Activated T-cell treated with anti-CD3 and anti-CD28 coated beads, Interleukin-2, amount 50 U/mL, for 4 hours (primary cell): ENCODE data around the gene SLC24A1. TPM values are rescaled to one million over a fixed set of nuclear protein-coding genes. Genes with fewer than 3 reads are reported as not detected.

Source experiments
- ATAC-seq, 2 donors: fragments of 200-7000 bp; cut with Tn5 transposase; one replicate each; pipeline ENCODE4 v1.10.0; 2021
- DNase-seq: peaks from one replicate; pipeline ENCODE4 v3.0.0-alpha.2; 2020
- H3K27me3 Mint-ChIP-seq: one replicate; pipeline ENCODE4 v1.8.0; 2021; ENCODE audit warnings: low read depth, mixed read lengths
- H3K36me3 Mint-ChIP-seq: one replicate; pipeline ENCODE4 v1.8.0; 2022; ENCODE audit warnings: mixed read lengths; ENCODE audit not compliant: insufficient read depth
- H3K4me1 Mint-ChIP-seq: one replicate; pipeline ENCODE4 v1.8.0; 2021; ENCODE audit warnings: low read depth, mixed read lengths
- H3K4me3 Mint-ChIP-seq: one replicate; pipeline ENCODE4 v1.8.0; 2021; ENCODE audit warnings: mild to moderate bottlenecking, moderate library complexity, mixed read lengths
- H3K9me3 Mint-ChIP-seq: one replicate; pipeline ENCODE4 v1.8.0; 2021; ENCODE audit warnings: mixed read lengths
- total RNA-seq, 3 donors: library from RNA; stranded (reverse); gene quantifications; one replicate each; pipeline ENCODE4 v1.2.1, GENCODE V29; 2021

Gene SLC24A1
- total RNA-seq, 3 donors from 2014 or later, result 3.2 to 3.4 (median 3.3) TPM

GRCh38 chr15:65653341-65653740, 31.6 kb downstream of the SLC24A1 start:
- no peak overlapping the region for H3K4me3 Mint-ChIP-seq
- H3K27me3 Mint-ChIP-seq, result no peaks in the 10 kb centered on the region
- DNase-seq, result no peak
- peaks cover 4% of the 10 kb centered on the region for H3K4me1 Mint-ChIP-seq
- no peak for ATAC-seq
- peaks cover 23% of the 10 kb centered on the region for H3K36me3 Mint-ChIP-seq
- H3K9me3 Mint-ChIP-seq, result no peaks in the 10 kb centered on the region

- Mint-ChIP-seq H3K9me3 (no peaks in the 10 kb centered on the region), H3K36me3 (peaks cover 26% of the 10 kb centered on the region), H3K27me3 (no peaks in the 10 kb centered on the region), H3K4me1 (peaks cover 4% of the 10 kb centered on the region), H3K4me3 (no peak overlapping the region)
- DNase-seq, result no peak
- ATAC-seq, result no peak
Observed at GRCh38 chr15:65653801-65654521, 32.2 kb downstream of the SLC24A1 start.

GRCh38 chr15:65655026-65655425, 33.3 kb downstream of the SLC24A1 start:
- no peaks in the 10 kb centered on the region for H3K27me3 Mint-ChIP-seq
- H3K4me1 Mint-ChIP-seq, result peaks cover 4% of the 10 kb centered on the region
- no peaks in the 10 kb centered on the region for H3K9me3 Mint-ChIP-seq
- no peak for ATAC-seq
- no peak for DNase-seq
- H3K4me3 Mint-ChIP-seq, result no peak overlapping the region
- H3K36me3 Mint-ChIP-seq, result peaks cover 27% of the 10 kb centered on the region

- Mint-ChIP-seq H3K36me3 (peaks cover 23% of the 10 kb centered on the region), H3K9me3 (no peaks in the 10 kb centered on the region), H3K4me3 (no peak overlapping the region), H3K27me3 (no peaks in the 10 kb centered on the region), H3K4me1 (peaks cover 1% of the 10 kb centered on the region)
- no peak for ATAC-seq
- DNase-seq, result no peak
Observed at GRCh38 chr15:65655457-65655856, 33.7 kb downstream of the SLC24A1 start.

GRCh38 chr15:65659502-65660052, 37.8 kb downstream of the SLC24A1 start:
- no peaks in the 10 kb centered on the region for H3K9me3 Mint-ChIP-seq
- no peak overlapping the region for H3K4me3 Mint-ChIP-seq
- H3K27me3 Mint-ChIP-seq, result no peaks in the 10 kb centered on the region
- DNase-seq, result no peak
- no peaks in the 10 kb centered on the region for H3K4me1 Mint-ChIP-seq
- ATAC-seq, result no peak
- peaks cover 22% of the 10 kb centered on the region for H3K36me3 Mint-ChIP-seq

GRCh38 chr15:65660927-65661326, 39.2 kb downstream of the SLC24A1 start:
- no peaks in the 10 kb centered on the region for H3K4me1 Mint-ChIP-seq
- ATAC-seq, result no peak
- no peak for DNase-seq
- no peaks in the 10 kb centered on the region for H3K27me3 Mint-ChIP-seq
- no peaks in the 10 kb centered on the region for H3K9me3 Mint-ChIP-seq
- no peak overlapping the region for H3K4me3 Mint-ChIP-seq
- H3K36me3 Mint-ChIP-seq, result peaks cover 19% of the 10 kb centered on the region

GRCh38 chr15:65663521-65663920, 41.8 kb downstream of the SLC24A1 start:
- Mint-ChIP-seq H3K36me3 (peaks cover 20% of the 10 kb centered on the region), H3K9me3 (no peaks in the 10 kb centered on the region), H3K4me1 (no peaks in the 10 kb centered on the region), H3K4me3 (no peak overlapping the region), H3K27me3 (no peaks in the 10 kb centered on the region)
- DNase-seq (no peak), ATAC-seq (no peak)

GRCh38 chr15:65666257-65666656, 44.5 kb downstream of the SLC24A1 start:
- Mint-ChIP-seq H3K36me3 (peaks cover 25% of the 10 kb centered on the region), H3K27me3 (no peaks in the 10 kb centered on the region), H3K9me3 (no peaks in the 10 kb centered on the region), H3K4me3 (no peak overlapping the region), H3K4me1 (no peaks in the 10 kb centered on the region)
- ATAC-seq (no peak), DNase-seq (no peak)

GRCh38 chr15:65675551-65675950, 53.8 kb downstream of the SLC24A1 start:
- H3K9me3 Mint-ChIP-seq, result no peaks in the 10 kb centered on the region
- no peaks in the 10 kb centered on the region for H3K4me1 Mint-ChIP-seq
- ATAC-seq, result no peak
- DNase-seq, result no peak
- no peak overlapping the region for H3K4me3 Mint-ChIP-seq
- H3K36me3 Mint-ChIP-seq, result peaks cover 21% of the 10 kb centered on the region
- no peaks in the 10 kb centered on the region for H3K27me3 Mint-ChIP-seq

- no peak overlapping the region for H3K4me3 Mint-ChIP-seq
- H3K27me3 Mint-ChIP-seq, result no peaks in the 10 kb centered on the region
- no peaks in the 10 kb centered on the region for H3K9me3 Mint-ChIP-seq
- DNase-seq, result no peak
- H3K36me3 Mint-ChIP-seq, result peaks cover 18% of the 10 kb centered on the region
- ATAC-seq, result no peak
- no peaks in the 10 kb centered on the region for H3K4me1 Mint-ChIP-seq
Observed at GRCh38 chr15:65676123-65676522, 54.4 kb downstream of the SLC24A1 start.

GRCh38 chr15:65680544-65680943, 58.8 kb downstream of the SLC24A1 start:
- DNase-seq, result no peak
- Mint-ChIP-seq H3K36me3 (peaks cover 5% of the 10 kb centered on the region), H3K4me1 (peaks cover 4% of the 10 kb centered on the region), H3K9me3 (no peaks in the 10 kb centered on the region), H3K27me3 (no peaks in the 10 kb centered on the region), H3K4me3 (no peak overlapping the region)
- no peak for ATAC-seq

GRCh38 chr15:65682404-65682911, 60.7 kb downstream of the SLC24A1 start:
- DNase-seq (no peak), ATAC-seq (no peak)
- H3K4me1 Mint-ChIP-seq, result peaks cover 4% of the 10 kb centered on the region
- H3K9me3 Mint-ChIP-seq, result no peaks in the 10 kb centered on the region
- peaks cover 11% of the 10 kb centered on the region for H3K36me3 Mint-ChIP-seq
- no peaks in the 10 kb centered on the region for H3K27me3 Mint-ChIP-seq
- no peak overlapping the region for H3K4me3 Mint-ChIP-seq

- ATAC-seq, result no peak
- H3K4me3 Mint-ChIP-seq, result no peak overlapping the region
- H3K27me3 Mint-ChIP-seq, result no peaks in the 10 kb centered on the region
- DNase-seq, result no peak
- peaks cover 8% of the 10 kb centered on the region for H3K9me3 Mint-ChIP-seq
- H3K36me3 Mint-ChIP-seq, result peaks cover 57% of the 10 kb centered on the region
- H3K4me1 Mint-ChIP-seq, result no peaks in the 10 kb centered on the region
Observed at GRCh38 chr15:65688462-65688861, 66.7 kb downstream of the SLC24A1 start.

GRCh38 chr15:65690173-65690572, 68.4 kb downstream of the SLC24A1 start:
- DNase-seq (no peak), ATAC-seq (no peak)
- Mint-ChIP-seq H3K27me3 (no peaks in the 10 kb centered on the region), H3K36me3 (peaks cover 63% of the 10 kb centered on the region), H3K4me3 (no peak overlapping the region), H3K4me1 (no peaks in the 10 kb centered on the region), H3K9me3 (peaks cover 8% of the 10 kb centered on the region)

GRCh38 chr15:65690778-65691177, 69.0 kb downstream of the SLC24A1 start:
- Mint-ChIP-seq H3K4me3 (no peak overlapping the region), H3K4me1 (no peaks in the 10 kb centered on the region), H3K27me3 (no peaks in the 10 kb centered on the region), H3K36me3 (peaks cover 63% of the 10 kb centered on the region), H3K9me3 (peaks cover 8% of the 10 kb centered on the region)
- DNase-seq (no peak), ATAC-seq (no peak)
